ENCODE data around the gene STX5. TPM values are rescaled to one million over a fixed set of nuclear protein-coding genes. Genes with fewer than 3 reads are reported as not detected.

The STX5 gene
- total and polyA plus RNA-seq, 2 experiments from 2014 or later, result 38.5 to 53.6 TPM

GRCh38 chr11:62823677-62824076 lies 8.2 kb downstream of the STX5 start:
- TF ChIP-seq CTCF (IDR thresholded peaks at IDR 0.05; ENCODE audit: low read depth, low read length), result no peak
- Histone ChIP-seq H3K27ac (no peak overlapping the region), H3K9me3 (ENCODE audit: low read depth) (no peaks in the 10 kb centered on the region), H3K27me3 (no peaks in the 10 kb centered on the region), H3K4me1 (ENCODE audit: low read depth) (no peaks in the 10 kb centered on the region), H3K4me3 (no peak overlapping the region), H3K36me3 (peaks cover 71% of the 10 kb centered on the region)
- no peak for DNase-seq (ENCODE audit: low read depth in 1 of 2, low spot score in 1 of 2)

- no peaks in the 10 kb centered on the region for H3K27me3 ChIP-seq
- no peak for TF ChIP-seq CTCF (IDR thresholded peaks at IDR 0.05; ENCODE audit: low read depth, low read length)
- no peak overlapping the region for H3K4me3 ChIP-seq
- no peak overlapping the region for H3K27ac ChIP-seq
- no peaks in the 10 kb centered on the region for H3K9me3 ChIP-seq (ENCODE audit: low read depth)
- no peak for DNase-seq (ENCODE audit: low read depth in 1 of 2, low spot score in 1 of 2)
- no peaks in the 10 kb centered on the region for H3K4me1 ChIP-seq (ENCODE audit: low read depth)
- peaks cover 36% of the 10 kb centered on the region for H3K36me3 ChIP-seq
These were observed 14.7 kb downstream of the STX5 start for GRCh38 chr11:62817129-62817528.

- no peak for TF ChIP-seq CTCF (IDR thresholded peaks at IDR 0.05; ENCODE audit: low read depth, low read length)
- Histone ChIP-seq H3K9me3 (ENCODE audit: low read depth) (no peaks in the 10 kb centered on the region), H3K4me1 (ENCODE audit: low read depth) (no peaks in the 10 kb centered on the region), H3K4me3 (no peak overlapping the region), H3K27ac (no peak overlapping the region), H3K36me3 (peaks cover 30% of the 10 kb centered on the region), H3K27me3 (no peaks in the 10 kb centered on the region)
- no peak for DNase-seq (ENCODE audit: low read depth in 1 of 2, low spot score in 1 of 2)
These were observed 15.3 kb downstream of the STX5 start for GRCh38 chr11:62816557-62816956.

GRCh38 chr11:62811659-62812058 lies 20.2 kb downstream of the STX5 start:
- H3K27ac ChIP-seq, result no peak overlapping the region
- H3K4me1 ChIP-seq (ENCODE audit: low read depth), result peaks cover 8% of the 10 kb centered on the region
- H3K36me3 ChIP-seq, result peaks cover 5% of the 10 kb centered on the region
- no peaks in the 10 kb centered on the region for H3K27me3 ChIP-seq
- no peak for DNase-seq (ENCODE audit: low read depth in 1 of 2, low spot score in 1 of 2)
- no peaks in the 10 kb centered on the region for H3K9me3 ChIP-seq (ENCODE audit: low read depth)
- TF ChIP-seq CTCF (IDR thresholded peaks at IDR 0.05; ENCODE audit: low read depth, low read length), result no peak
- no peak overlapping the region for H3K4me3 ChIP-seq

GRCh38 chr11:62810748-62811147 lies 21.1 kb downstream of the STX5 start:
- H3K4me3 ChIP-seq, result no peak overlapping the region
- H3K4me1 ChIP-seq (ENCODE audit: low read depth), result peaks cover 17% of the 10 kb centered on the region
- no peak for TF ChIP-seq CTCF (IDR thresholded peaks at IDR 0.05; ENCODE audit: low read depth, low read length)
- H3K27me3 ChIP-seq, result no peaks in the 10 kb centered on the region
- DNase-seq (ENCODE audit: low read depth in 1 of 2, low spot score in 1 of 2), result no peak
- H3K9me3 ChIP-seq (ENCODE audit: low read depth), result no peaks in the 10 kb centered on the region
- peak overlapping the region; percentile 3 for H3K27ac ChIP-seq
- peaks cover 3% of the 10 kb centered on the region for H3K36me3 ChIP-seq

- Histone ChIP-seq H3K27ac (peak overlapping the region; percentile 93), H3K9me3 (ENCODE audit: low read depth) (no peaks in the 10 kb centered on the region), H3K27me3 (no peaks in the 10 kb centered on the region), H3K4me3 (no peak overlapping the region), H3K4me1 (ENCODE audit: low read depth) (peaks cover 18% of the 10 kb centered on the region), H3K36me3 (peaks cover 13% of the 10 kb centered on the region)
- DNase-seq (ENCODE audit: low read depth in 1 of 2, low spot score in 1 of 2), result peak; percentile 47 to 58
- no peak for TF ChIP-seq CTCF (IDR thresholded peaks at IDR 0.05; ENCODE audit: low read depth, low read length)
These were observed 25.2 kb downstream of the STX5 start for GRCh38 chr11:62806611-62807121.
